Left hindlimb (tissue), 1 donor: ENCODE data around the gene KRT9.
"Not testable (repeated sequence)": the region's sequence is repeated elsewhere in the genome, so short reads cannot be mapped to it uniquely, and the experiment has no call there.

Experiments
- DNase-seq: peaks from one replicate; pipeline ENCODE4 v3.0.0-alpha.2; 2018

Gene KRT9

GRCh38 chr17:41542786-41543185 lies 29.1 kb downstream of the KRT9 start:
- not testable (repeated sequence) for DNase-seq

- no peak for DNase-seq
Observed at GRCh38 chr17:41542357-41542756, 29.5 kb downstream of the KRT9 start.

- DNase-seq: no peak
Observed at GRCh38 chr17:41540921-41541625, 30.8 kb downstream of the KRT9 start.

- DNase-seq: no peak
Observed at GRCh38 chr17:41539979-41540701, 31.7 kb downstream of the KRT9 start.

DNA sequence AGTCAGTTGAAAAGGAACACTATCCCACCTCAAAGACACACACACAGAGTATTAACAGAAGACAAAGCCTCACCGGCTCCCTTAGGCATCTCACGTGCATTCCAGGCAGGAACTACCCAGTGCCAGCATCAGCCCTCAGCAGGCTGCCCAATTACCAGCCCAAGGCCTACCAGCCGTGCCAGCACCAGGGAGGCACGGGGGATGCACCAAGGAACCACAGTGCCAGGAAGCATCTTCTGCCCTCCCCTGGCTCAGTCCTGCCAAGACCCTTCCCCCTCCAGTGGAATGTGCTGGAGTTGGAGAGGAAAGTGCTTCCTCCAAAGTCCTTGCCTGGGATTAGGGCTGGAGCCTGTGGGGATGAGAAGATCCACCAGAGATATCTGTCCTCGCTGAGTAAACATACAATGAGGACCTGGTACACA lies 32.8 kb downstream of the KRT9 start:
- DNase-seq: no peak

DNA sequence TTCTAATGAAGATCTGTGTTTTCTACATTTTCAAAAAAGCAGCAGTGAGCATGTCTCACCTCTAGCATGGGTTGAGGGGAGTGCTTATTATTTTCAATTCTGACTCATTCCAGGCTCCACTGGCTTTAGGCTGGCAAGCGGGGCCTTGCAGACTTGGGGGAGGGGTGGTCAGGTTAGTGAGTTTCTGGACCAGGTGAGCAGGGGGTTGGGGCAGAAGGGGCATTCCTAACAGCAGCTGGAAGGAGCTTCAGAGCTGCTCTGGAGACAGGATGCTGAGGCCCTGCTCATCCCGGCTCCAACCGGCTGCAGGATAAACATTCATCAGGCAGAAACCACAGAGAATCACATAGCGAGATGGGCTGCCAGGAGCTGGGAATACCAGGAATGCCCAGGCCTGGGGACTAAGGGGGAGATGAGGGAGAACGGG lies 33.3 kb downstream of the KRT9 start:
- DNase-seq: no peak

GRCh38 chr17:41537990-41538389 lies 33.9 kb downstream of the KRT9 start:
- no peak for DNase-seq

- DNase-seq: no peak
Observed at GRCh38 chr17:41537614-41537954, 34.3 kb downstream of the KRT9 start.

DNA sequence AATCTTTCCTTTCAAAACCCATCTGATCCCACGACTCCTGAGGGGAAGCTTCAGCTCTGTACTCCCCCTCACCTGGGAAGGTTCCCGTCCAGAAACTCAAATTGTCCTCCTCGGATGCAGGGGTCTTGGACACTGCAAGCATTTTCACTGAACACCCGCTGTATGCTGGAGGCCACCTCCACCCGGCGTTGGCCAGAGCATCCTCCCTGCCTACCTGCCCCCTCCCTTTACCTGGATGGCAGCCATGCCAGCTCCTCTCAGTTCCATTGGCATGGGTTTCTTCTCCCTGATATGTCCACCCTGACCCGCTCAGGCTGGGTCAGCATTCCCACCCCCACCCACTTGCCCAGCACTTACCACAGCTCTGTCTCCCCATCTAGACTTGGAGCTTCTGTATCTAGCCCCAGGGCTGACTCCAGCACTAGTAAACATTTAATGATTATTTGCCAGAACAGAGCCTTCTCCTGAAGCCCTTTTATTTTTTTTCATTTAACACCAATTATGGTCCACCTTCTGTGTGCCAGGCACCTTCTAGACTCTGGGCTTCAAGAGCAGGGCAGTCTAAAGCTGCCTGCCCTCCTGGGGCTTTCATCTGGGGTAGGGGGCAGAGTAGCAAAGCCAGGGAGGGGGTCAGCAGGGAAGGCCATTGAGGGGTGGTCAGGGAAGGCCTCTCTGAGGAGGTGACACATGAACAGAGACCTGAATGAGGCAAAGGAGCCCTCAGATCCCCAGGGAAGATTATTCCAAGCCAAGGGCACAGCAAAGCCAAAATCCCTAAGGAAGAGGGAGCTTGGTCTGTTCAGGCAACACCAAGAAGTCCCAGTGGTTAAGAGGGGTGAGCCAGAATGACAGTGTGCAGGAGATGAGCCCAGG lies 34.9 kb downstream of the KRT9 start:
- no peak for DNase-seq

DNA sequence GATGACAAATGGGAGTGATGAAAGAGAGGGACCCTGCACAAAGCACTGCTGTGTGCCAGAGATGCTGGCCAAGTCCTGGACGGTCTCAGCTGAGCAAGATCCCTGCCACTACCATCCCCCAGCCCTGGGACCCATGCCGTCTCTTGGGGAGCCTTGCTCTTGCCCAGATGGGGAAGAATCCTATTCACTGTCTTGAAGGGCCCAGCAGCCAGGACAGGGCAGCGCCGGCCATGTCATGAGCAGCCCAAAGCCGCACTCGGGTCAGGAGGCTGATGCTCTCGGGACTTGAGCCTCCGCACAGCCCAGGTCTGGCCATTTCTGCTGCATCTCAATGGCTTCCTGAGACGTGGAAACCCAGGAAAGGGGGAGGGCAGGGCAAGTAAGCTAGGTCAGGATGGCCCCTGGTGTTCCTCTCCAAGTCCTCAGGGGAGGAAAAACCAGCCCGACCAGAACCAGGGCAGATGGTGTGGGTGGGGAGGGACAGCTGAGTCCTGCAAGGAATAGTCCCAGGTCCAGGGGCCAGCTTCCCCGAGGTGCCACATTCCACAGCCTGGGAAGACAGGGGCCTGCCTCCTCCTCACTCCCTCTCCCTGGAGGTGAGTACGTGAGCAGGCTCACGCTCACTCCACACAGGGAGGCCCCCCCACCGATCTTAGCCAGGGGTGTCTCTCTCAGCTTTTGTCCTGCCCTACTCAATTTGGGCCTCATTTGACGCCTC lies 35.9 kb downstream of the KRT9 start:
- DNase-seq: no peak

DNA sequence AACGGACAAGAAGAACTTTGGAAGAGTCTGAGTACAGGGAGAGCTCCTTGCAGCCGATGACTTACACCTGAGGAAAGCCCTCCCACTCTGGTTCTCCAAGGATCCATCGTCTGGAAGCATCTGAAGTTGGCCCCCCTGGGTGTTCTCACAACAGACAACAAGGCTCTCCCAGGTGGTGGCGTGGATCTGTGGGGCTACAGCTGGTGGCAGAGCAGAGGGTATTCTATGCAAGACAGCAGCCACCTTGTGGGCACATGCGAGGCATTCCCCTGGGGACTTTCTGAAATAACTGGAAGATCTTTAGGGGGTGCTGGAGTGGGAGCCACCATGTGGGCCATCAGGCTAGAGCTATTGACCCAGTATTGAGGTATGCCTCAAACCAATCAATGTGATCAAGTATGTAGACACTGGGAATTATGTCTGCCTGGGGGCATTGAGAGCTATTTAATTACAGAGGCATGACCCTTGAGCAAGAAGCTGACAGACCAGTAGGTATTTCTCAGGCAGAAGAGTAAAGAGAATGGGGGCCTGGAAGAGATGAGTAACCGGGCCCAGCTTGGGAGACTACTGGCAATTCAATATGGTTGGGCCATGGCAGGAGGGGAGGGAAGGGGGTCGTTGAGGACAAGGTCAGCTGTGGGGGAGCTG lies 36.8 kb downstream of the KRT9 start:
- no peak for DNase-seq

DNA sequence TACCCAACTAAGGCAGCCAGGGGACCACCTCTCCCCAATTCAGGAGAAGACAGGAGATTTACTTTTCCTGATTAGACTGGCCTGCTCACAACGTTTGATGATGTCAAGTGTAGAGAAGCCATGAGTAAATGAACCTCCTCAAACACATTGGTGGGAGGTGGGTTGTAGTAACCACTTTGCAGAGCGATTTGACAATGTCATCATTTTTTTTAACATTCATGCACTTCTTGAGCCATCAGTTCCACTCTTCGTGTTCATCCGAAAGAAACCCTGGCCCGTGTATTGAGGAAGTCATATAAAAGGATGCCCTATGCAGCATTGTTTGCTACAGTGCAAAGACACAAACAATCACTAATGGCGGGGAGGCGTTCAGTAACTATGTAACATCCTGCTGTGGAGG lies 38.2 kb downstream of the KRT9 start:
- DNase-seq: no peak

DNA sequence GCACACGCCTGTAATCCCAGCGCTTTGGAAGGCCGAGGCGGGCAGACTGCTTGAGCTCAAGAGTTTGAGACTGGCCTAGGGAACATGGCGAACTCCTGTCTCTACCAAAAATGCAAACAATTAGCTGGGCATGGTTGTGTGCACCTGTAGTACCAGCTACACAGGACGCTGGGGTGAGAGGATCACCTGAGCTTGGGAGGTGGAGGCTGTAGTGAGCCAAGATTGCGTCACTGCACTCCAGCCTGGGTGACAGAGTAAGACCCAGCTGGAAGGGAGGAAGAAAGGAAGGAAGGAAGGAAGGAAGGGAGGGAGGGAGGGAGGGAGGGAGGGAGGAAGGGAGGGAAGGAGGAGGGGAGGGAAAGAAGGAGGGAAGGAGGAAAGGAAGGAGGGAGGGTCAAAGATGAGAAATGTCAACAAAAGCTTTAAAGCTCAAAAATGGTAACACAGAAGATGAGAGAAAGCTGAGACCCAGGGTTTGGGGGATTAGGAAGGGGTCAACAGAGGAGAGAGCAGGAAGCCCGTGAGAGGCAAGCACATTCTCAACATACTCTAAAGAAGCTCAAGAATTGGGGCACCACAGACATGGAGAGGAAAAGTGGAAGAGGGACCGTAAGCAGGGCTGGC lies 38.8 kb downstream of the KRT9 start:
- no peak for DNase-seq

GRCh38 chr17:41531993-41532392 lies 39.9 kb downstream of the KRT9 start:
- no peak for DNase-seq

- DNase-seq: no peak
Observed at GRCh38 chr17:41530062-41531048, 41.5 kb downstream of the KRT9 start.

DNA sequence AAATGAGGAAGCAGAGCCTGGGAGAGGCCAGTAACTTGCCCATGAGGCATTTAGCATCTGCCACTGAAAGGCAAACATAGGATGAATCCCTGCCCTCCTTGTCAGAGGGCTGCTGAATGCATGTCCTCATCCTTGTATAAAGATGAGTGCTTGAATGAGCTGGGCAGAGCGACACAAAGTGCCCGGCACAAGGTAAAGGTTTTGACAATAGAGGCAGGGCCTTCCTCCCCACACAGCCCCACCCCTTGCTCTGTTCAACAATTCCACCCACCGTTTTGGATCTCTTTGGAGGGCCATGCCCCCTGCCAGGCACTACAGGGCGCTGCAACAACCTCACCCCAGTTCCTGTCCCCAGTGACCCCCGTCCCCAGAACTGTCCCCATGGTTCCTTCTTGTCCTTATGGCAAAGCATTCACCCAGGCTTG lies 42.4 kb downstream of the KRT9 start:
- DNase-seq: no peak

- DNase-seq: no peak
Observed at GRCh38 chr17:41528959-41529353, 42.9 kb downstream of the KRT9 start.

- no peak for DNase-seq
Observed at GRCh38 chr17:41527063-41528023, 44.5 kb downstream of the KRT9 start.

- DNase-seq: no peak
Observed at GRCh38 chr17:41524261-41524660, 47.6 kb downstream of the KRT9 start.
